HepG2 (cell line): ENCODE measurements around the gene WDR86. TPM values are rescaled to one million over a fixed set of nuclear protein-coding genes. Genes with fewer than 3 reads are reported as not detected.

Experiments
- NR2F1 ChIP-seq, 2 experiments: fragments of 450-650 bp in 1 of 2; formaldehyde crosslinking in 1 of 2; IDR thresholded peaks; 2 replicates each; pipeline versions ENCODE4 v1.5.0 to v1.6.1; 2016 to 2020; ENCODE audit warnings: mild to moderate bottlenecking in 1 of 2, missing compliant biosample characterization in 1 of 2, missing genetic modification reagents in 1 of 2, moderate library complexity in 1 of 2
- PHF20 ChIP-seq: sonication (generic); formaldehyde crosslinking; IDR thresholded peaks from 2 replicates; pipeline ENCODE4 v1.5.0; 2020; ENCODE audit warnings: mild to moderate bottlenecking, missing genetic modification reagents
- SRY ChIP-seq: sonication (generic); formaldehyde crosslinking; IDR thresholded peaks from 2 replicates; pipeline ENCODE4 v1.8.0; 2022; ENCODE audit warnings: mild to moderate bottlenecking, missing genetic modification reagents
- TAF1 ChIP-seq: sonication (generic); formaldehyde crosslinking; IDR thresholded peaks from 2 replicates; pipeline ENCODE4 v1.4.0; 2020; ENCODE audit warnings: missing genetic modification reagents
- TCF7 ChIP-seq: sonication (generic); IDR thresholded peaks from 2 replicates; pipeline ENCODE4 v1.6.1; 2016; ENCODE audit warnings: antibody characterized with exemption, low read depth
- ZNF550 ChIP-seq: sonication (generic); formaldehyde crosslinking; IDR thresholded peaks from 2 replicates; pipeline ENCODE4 v1.4.0; 2020; ENCODE audit warnings: mild to moderate bottlenecking, missing genetic modification reagents, borderline replicate concordance
- ZNF670 ChIP-seq: sonication (generic); formaldehyde crosslinking; IDR thresholded peaks from 2 replicates; pipeline ENCODE4 v1.8.0; 2022; ENCODE audit warnings: mild to moderate bottlenecking, missing genetic modification reagents, borderline replicate concordance
- ZNF766 ChIP-seq: sonication (generic); formaldehyde crosslinking; IDR thresholded peaks from 2 replicates; pipeline ENCODE4 v1.5.0; 2020; ENCODE audit warnings: missing genetic modification reagents, borderline replicate concordance
- ZNF784 ChIP-seq: sonication (generic); formaldehyde crosslinking; IDR thresholded peaks from 2 replicates; pipeline ENCODE4 v1.5.1; 2020; ENCODE audit warnings: missing genetic modification reagents, mild to moderate bottlenecking, borderline replicate concordance
- polyA plus RNA-seq, 8 experiments: library from polyadenylated mRNA; depleted of rRNA in 3 of 8; stranded (reverse) in 7 of 8; unstranded in 1 of 8; fragments of >200 nt; fragmentation: Illumina TruSeq in 4 of 8; extraction: Trizol in 4 of 8; gene quantifications; 2 replicates each; pipeline versions ENCODE4 v1.2.1 to v1.2.3, GENCODE V29; 2011 to 2016; ENCODE audit warnings: low read depth in 4 of 8, missing spikeins in 1 of 8, mixed read lengths in 1 of 8; ENCODE audit not compliant: insufficient read depth in 1 of 8
- total RNA-seq, 5 experiments: library from RNA; depleted of rRNA; stranded (reverse); fragments of >200 nt; fragmentation: Illumina TruSeq; extraction: Trizol; gene quantifications; 2 replicates each; pipeline ENCODE4 v1.2.3, GENCODE V29; 2016; ENCODE audit warnings: low read depth in 1 of 5
- TF ChIP-seq, protein P1 (sequence below): sonication (generic); formaldehyde crosslinking; IDR thresholded peaks from 2 replicates; pipeline ENCODE4 v1.5.0; 2020; ENCODE audit warnings: mild to moderate bottlenecking, missing genetic modification reagents, borderline replicate concordance
- TF ChIP-seq, protein P2 (sequence below): sonication (generic); formaldehyde crosslinking; IDR thresholded peaks from 2 replicates; pipeline ENCODE4 v1.5.0; 2020; ENCODE audit warnings: missing genetic modification reagents, mild to moderate bottlenecking, borderline replicate concordance
- TF ChIP-seq, protein P3 (sequence below): sonication (generic); formaldehyde crosslinking; IDR thresholded peaks from 2 replicates; pipeline ENCODE4 v1.4.0; 2020; ENCODE audit warnings: missing genetic modification reagents

Gene WDR86
- total and polyA plus RNA-seq, 2 of the 13 experiments (the other 11 are each of a cell fraction or from before 2014, with no cell fraction given), result 0.11 to 2.9 TPM

DNA sequence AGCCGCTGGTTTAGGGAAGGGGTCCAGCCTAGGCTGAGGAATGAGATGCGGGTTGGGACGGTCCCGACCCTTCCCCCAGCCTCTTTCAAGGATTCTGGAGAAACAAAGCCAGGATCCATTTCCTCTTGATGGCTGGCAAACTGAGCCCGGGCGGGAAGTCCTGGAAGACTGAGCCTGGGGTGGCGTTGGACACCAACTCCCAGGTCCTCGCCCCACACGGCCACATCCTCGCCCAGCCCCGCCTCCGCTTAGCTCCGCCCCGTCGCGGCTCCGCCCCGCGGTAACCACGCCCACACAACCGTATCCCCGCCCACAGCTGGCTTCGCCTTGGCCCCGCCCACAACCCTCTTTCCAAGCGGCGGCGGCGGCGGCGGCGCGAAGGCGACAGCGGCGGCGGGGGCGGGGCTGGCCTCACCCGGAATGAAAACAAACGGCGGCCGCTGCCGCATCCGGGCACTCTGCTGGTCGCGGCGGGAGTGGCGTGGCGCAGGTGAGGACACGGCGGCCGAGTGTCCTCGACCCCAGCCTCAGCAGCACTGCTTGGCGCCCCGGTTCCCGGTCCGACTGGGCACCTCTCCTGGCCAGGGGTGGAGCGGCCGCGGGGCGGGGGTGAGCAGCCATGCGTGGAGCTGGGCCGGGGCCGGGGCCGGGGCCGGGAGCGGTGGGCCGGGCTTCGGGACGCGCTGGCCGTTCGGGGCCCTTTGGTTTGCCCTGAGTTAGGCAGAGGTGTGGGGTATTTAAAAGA is 68.3 kb downstream of the WDR86 start, which contains the start of gene NUB1 (continued):
- peak; percentile 85 for TF ChIP-seq PHF20
- TF ChIP-seq, protein P1, sequence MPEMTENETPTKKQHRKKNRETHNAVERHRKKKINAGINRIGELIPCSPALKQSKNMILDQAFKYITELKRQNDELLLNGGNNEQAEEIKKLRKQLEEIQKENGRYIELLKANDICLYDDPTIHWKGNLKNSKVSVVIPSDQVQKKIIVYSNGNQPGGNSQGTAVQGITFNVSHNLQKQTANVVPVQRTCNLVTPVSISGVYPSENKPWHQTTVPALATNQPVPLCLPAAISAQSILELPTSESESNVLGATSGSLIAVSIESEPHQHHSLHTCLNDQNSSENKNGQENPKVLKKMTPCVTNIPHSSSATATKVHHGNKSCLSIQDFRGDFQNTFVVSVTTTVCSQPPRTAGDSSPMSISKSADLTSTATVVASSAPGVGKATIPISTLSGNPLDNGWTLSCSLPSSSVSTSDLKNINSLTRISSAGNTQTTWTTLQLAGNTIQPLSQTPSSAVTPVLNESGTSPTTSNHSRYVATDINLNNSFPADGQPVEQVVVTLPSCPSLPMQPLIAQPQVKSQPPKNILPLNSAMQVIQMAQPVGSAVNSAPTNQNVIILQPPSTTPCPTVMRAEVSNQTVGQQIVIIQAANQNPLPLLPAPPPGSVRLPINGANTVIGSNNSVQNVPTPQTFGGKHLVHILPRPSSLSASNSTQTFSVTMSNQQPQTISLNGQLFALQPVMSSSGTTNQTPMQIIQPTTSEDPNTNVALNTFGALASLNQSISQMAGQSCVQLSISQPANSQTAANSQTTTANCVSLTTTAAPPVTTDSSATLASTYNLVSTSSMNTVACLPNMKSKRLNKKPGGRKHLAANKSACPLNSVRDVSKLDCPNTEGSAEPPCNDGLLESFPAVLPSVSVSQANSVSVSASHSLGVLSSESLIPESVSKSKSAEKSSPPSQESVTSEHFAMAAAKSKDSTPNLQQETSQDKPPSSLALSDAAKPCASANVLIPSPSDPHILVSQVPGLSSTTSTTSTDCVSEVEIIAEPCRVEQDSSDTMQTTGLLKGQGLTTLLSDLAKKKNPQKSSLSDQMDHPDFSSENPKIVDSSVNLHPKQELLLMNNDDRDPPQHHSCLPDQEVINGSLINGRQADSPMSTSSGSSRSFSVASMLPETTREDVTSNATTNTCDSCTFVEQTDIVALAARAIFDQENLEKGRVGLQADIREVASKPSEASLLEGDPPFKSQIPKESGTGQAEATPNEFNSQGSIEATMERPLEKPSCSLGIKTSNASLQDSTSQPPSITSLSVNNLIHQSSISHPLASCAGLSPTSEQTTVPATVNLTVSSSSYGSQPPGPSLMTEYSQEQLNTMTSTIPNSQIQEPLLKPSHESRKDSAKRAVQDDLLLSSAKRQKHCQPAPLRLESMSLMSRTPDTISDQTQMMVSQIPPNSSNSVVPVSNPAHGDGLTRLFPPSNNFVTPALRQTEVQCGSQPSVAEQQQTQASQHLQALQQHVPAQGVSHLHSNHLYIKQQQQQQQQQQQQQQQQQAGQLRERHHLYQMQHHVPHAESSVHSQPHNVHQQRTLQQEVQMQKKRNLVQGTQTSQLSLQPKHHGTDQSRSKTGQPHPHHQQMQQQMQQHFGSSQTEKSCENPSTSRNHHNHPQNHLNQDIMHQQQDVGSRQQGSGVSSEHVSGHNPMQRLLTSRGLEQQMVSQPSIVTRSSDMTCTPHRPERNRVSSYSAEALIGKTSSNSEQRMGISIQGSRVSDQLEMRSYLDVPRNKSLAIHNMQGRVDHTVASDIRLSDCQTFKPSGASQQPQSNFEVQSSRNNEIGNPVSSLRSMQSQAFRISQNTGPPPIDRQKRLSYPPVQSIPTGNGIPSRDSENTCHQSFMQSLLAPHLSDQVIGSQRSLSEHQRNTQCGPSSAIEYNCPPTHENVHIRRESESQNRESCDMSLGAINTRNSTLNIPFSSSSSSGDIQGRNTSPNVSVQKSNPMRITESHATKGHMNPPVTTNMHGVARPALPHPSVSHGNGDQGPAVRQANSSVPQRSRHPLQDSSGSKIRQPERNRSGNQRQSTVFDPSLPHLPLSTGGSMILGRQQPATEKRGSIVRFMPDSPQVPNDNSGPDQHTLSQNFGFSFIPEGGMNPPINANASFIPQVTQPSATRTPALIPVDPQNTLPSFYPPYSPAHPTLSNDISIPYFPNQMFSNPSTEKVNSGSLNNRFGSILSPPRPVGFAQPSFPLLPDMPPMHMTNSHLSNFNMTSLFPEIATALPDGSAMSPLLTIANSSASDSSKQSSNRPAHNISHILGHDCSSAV (CRISPR knock-in tag), result no peak
- no peak for TF ChIP-seq ZNF670 (CRISPR knock-in tag)
- TF ChIP-seq SRY (CRISPR knock-in tag), result no peak
- no peak for TF ChIP-seq NR2F1 (CRISPR knock-in tag; IDR thresholded peaks at IDR 0.05)
- TF ChIP-seq, protein P2, sequence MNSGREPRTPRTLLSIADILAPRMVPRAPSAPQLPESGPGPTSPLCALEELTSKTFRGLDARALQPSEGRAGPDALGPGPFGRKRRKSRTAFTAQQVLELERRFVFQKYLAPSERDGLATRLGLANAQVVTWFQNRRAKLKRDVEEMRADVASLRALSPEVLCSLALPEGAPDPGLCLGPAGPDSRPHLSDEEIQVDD (CRISPR knock-in tag), result peak; percentile 85; the same call in 1 of the 2 replicates
- TF ChIP-seq TAF1 (CRISPR knock-in tag), result peak; percentile 79
- TF ChIP-seq ZNF550 (CRISPR knock-in tag), result no peak
- TF ChIP-seq, protein P3, sequence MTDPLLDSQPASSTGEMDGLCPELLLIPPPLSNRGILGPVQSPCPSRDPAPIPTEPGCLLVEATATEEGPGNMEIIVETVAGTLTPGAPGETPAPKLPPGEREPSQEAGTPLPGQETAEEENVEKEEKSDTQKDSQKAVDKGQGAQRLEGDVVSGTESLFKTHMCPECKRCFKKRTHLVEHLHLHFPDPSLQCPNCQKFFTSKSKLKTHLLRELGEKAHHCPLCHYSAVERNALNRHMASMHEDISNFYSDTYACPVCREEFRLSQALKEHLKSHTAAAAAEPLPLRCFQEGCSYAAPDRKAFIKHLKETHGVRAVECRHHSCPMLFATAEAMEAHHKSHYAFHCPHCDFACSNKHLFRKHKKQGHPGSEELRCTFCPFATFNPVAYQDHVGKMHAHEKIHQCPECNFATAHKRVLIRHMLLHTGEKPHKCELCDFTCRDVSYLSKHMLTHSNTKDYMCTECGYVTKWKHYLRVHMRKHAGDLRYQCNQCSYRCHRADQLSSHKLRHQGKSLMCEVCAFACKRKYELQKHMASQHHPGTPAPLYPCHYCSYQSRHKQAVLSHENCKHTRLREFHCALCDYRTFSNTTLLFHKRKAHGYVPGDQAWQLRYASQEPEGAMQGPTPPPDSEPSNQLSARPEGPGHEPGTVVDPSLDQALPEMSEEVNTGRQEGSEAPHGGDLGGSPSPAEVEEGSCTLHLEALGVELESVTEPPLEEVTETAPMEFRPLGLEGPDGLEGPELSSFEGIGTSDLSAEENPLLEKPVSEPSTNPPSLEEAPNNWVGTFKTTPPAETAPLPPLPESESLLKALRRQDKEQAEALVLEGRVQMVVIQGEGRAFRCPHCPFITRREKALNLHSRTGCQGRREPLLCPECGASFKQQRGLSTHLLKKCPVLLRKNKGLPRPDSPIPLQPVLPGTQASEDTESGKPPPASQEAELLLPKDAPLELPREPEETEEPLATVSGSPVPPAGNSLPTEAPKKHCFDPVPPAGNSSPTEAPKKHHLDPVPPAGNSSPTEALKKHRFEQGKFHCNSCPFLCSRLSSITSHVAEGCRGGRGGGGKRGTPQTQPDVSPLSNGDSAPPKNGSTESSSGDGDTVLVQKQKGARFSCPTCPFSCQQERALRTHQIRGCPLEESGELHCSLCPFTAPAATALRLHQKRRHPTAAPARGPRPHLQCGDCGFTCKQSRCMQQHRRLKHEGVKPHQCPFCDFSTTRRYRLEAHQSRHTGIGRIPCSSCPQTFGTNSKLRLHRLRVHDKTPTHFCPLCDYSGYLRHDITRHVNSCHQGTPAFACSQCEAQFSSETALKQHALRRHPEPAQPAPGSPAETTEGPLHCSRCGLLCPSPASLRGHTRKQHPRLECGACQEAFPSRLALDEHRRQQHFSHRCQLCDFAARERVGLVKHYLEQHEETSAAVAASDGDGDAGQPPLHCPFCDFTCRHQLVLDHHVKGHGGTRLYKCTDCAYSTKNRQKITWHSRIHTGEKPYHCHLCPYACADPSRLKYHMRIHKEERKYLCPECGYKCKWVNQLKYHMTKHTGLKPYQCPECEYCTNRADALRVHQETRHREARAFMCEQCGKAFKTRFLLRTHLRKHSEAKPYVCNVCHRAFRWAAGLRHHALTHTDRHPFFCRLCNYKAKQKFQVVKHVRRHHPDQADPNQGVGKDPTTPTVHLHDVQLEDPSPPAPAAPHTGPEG (CRISPR knock-in tag), result peak; percentile 58; the same call in 1 of the 2 replicates
- 0 out of 2 replicates have a peak, but pooled peaks have one; percentile 30 for TF ChIP-seq ZNF784 (CRISPR knock-in tag)
- no peak for TF ChIP-seq ZNF766 (CRISPR knock-in tag)
- TF ChIP-seq TCF7, result no peak
